ENCODE results near the gene STK35.
"Not testable (repeated sequence)": the region's sequence is repeated elsewhere in the genome, so short reads cannot be mapped to it uniquely, and the experiment has no call there.

Gene STK35

GRCh38 chr20:2169456-2170088 lies 67.9 kb downstream of the STK35 start:
- H3K27ac ChIP-seq (ENCODE audit: insufficient read depth, low read depth, low read length, poor library complexity, severe bottlenecking): no peak overlapping the region
- no peaks in the 10 kb centered on the region for H3K9me3 ChIP-seq (ENCODE audit: control insufficient read depth, low read length)
- H3K4me1 ChIP-seq (ENCODE audit: control insufficient read depth, insufficient read depth, low read length): no peaks in the 10 kb centered on the region
- no peaks in the 10 kb centered on the region for H3K27me3 ChIP-seq (ENCODE audit: control insufficient read depth, insufficient read depth, low read length, poor library complexity, severe bottlenecking)
- WGBS, 2 experiments: 94% methylated on average over 10 to 11 of the region's 12 CpGs
- no peak overlapping the region for H3K4me3 ChIP-seq (ENCODE audit: insufficient read depth, low read depth, low read length)
- H3K36me3 ChIP-seq (ENCODE audit: control insufficient read depth, insufficient read depth, low read length): no peaks in the 10 kb centered on the region

GRCh38 chr20:2170404-2170803 lies 68.8 kb downstream of the STK35 start:
- no peaks in the 10 kb centered on the region for H3K9me3 ChIP-seq (ENCODE audit: control insufficient read depth, low read length)
- WGBS, 2 experiments: 87 to 100% methylated on average over 1 to 3 of the region's 3 CpGs

GRCh38 chr20:2171266-2171790 lies 69.7 kb downstream of the STK35 start:
- H3K36me3 ChIP-seq (ENCODE audit: control insufficient read depth, insufficient read depth, low read length): no peaks in the 10 kb centered on the region
- H3K4me1 ChIP-seq (ENCODE audit: control insufficient read depth, insufficient read depth, low read length): no peaks in the 10 kb centered on the region
- no peak overlapping the region for H3K4me3 ChIP-seq (ENCODE audit: insufficient read depth, low read depth, low read length)
- WGBS, 2 experiments: 90 to 91% methylated on average over 10 of the region's 10 CpGs
- H3K27ac ChIP-seq (ENCODE audit: insufficient read depth, low read depth, low read length, poor library complexity, severe bottlenecking): no peak overlapping the region
- H3K9me3 ChIP-seq (ENCODE audit: control insufficient read depth, low read length): no peaks in the 10 kb centered on the region
- no peaks in the 10 kb centered on the region for H3K27me3 ChIP-seq (ENCODE audit: control insufficient read depth, insufficient read depth, low read length, poor library complexity, severe bottlenecking)

More at GRCh38 chr20:2170404-2170803, 68.8 kb downstream of the STK35 start:
- Histone ChIP-seq H3K4me3 (ENCODE audit: insufficient read depth, low read depth, low read length) (no peak overlapping the region), H3K4me1 (ENCODE audit: control insufficient read depth, insufficient read depth, low read length) (no peaks in the 10 kb centered on the region), H3K36me3 (ENCODE audit: control insufficient read depth, insufficient read depth, low read length) (no peaks in the 10 kb centered on the region), H3K27ac (ENCODE audit: insufficient read depth, low read depth, low read length, poor library complexity, severe bottlenecking) (no peak overlapping the region), H3K27me3 (ENCODE audit: control insufficient read depth, insufficient read depth, low read length, poor library complexity, severe bottlenecking) (no peaks in the 10 kb centered on the region)

GRCh38 chr20:2171840-2172239 lies 70.2 kb downstream of the STK35 start:
- not testable (repeated sequence) for H3K27ac ChIP-seq (ENCODE audit: insufficient read depth, low read depth, low read length, poor library complexity, severe bottlenecking); H3K27me3 ChIP-seq (ENCODE audit: control insufficient read depth, insufficient read depth, low read length, poor library complexity, severe bottlenecking); H3K9me3 ChIP-seq (ENCODE audit: control insufficient read depth, low read length); H3K4me3 ChIP-seq (ENCODE audit: insufficient read depth, low read depth, low read length); H3K4me1 ChIP-seq (ENCODE audit: control insufficient read depth, insufficient read depth, low read length); H3K36me3 ChIP-seq (ENCODE audit: control insufficient read depth, insufficient read depth, low read length)
- WGBS, 2 experiments: 90 to 96% methylated on average over 5 to 6 of the region's 6 CpGs

GRCh38 chr20:2172305-2173175 lies 70.9 kb downstream of the STK35 start:
- Histone ChIP-seq H3K4me1 (ENCODE audit: control insufficient read depth, insufficient read depth, low read length) (no peaks in the 10 kb centered on the region), H3K36me3 (ENCODE audit: control insufficient read depth, insufficient read depth, low read length) (no peaks in the 10 kb centered on the region), H3K27me3 (ENCODE audit: control insufficient read depth, insufficient read depth, low read length, poor library complexity, severe bottlenecking) (no peaks in the 10 kb centered on the region), H3K9me3 (ENCODE audit: control insufficient read depth, low read length) (no peaks in the 10 kb centered on the region), H3K4me3 (ENCODE audit: insufficient read depth, low read depth, low read length) (no peak overlapping the region), H3K27ac (ENCODE audit: insufficient read depth, low read depth, low read length, poor library complexity, severe bottlenecking) (no peak overlapping the region)
- WGBS, 2 experiments: 28 to 30% methylated on average over 15 of the region's 17 CpGs

- WGBS, 2 experiments: 73 to 78% methylated on average over 6 of the region's 6 CpGs
- H3K4me3 ChIP-seq (ENCODE audit: insufficient read depth, low read depth, low read length): no peak overlapping the region
- no peaks in the 10 kb centered on the region for H3K9me3 ChIP-seq (ENCODE audit: control insufficient read depth, low read length)
- no peaks in the 10 kb centered on the region for H3K4me1 ChIP-seq (ENCODE audit: control insufficient read depth, insufficient read depth, low read length)
- no peaks in the 10 kb centered on the region for H3K36me3 ChIP-seq (ENCODE audit: control insufficient read depth, insufficient read depth, low read length)
- H3K27ac ChIP-seq (ENCODE audit: insufficient read depth, low read depth, low read length, poor library complexity, severe bottlenecking): no peak overlapping the region
- no peaks in the 10 kb centered on the region for H3K27me3 ChIP-seq (ENCODE audit: control insufficient read depth, insufficient read depth, low read length, poor library complexity, severe bottlenecking)
Observed at GRCh38 chr20:2173186-2173585, 71.6 kb downstream of the STK35 start.

- H3K36me3 ChIP-seq (ENCODE audit: control insufficient read depth, insufficient read depth, low read length): no peaks in the 10 kb centered on the region
- 95% methylated on average over 3 of the region's 3 CpGs for WGBS, 2 experiments
- H3K4me3 ChIP-seq (ENCODE audit: insufficient read depth, low read depth, low read length): no peak overlapping the region
- H3K27me3 ChIP-seq (ENCODE audit: control insufficient read depth, insufficient read depth, low read length, poor library complexity, severe bottlenecking): no peaks in the 10 kb centered on the region
- no peak overlapping the region for H3K27ac ChIP-seq (ENCODE audit: insufficient read depth, low read depth, low read length, poor library complexity, severe bottlenecking)
- H3K9me3 ChIP-seq (ENCODE audit: control insufficient read depth, low read length): no peaks in the 10 kb centered on the region
- H3K4me1 ChIP-seq (ENCODE audit: control insufficient read depth, insufficient read depth, low read length): no peaks in the 10 kb centered on the region
Observed at GRCh38 chr20:2174067-2174466, 72.4 kb downstream of the STK35 start.

- Histone ChIP-seq H3K27me3 (ENCODE audit: control insufficient read depth, insufficient read depth, low read length, poor library complexity, severe bottlenecking) (no peaks in the 10 kb centered on the region), H3K4me3 (ENCODE audit: insufficient read depth, low read depth, low read length) (no peak overlapping the region), H3K9me3 (ENCODE audit: control insufficient read depth, low read length) (no peaks in the 10 kb centered on the region), H3K27ac (ENCODE audit: insufficient read depth, low read depth, low read length, poor library complexity, severe bottlenecking) (no peak overlapping the region), H3K4me1 (ENCODE audit: control insufficient read depth, insufficient read depth, low read length) (no peaks in the 10 kb centered on the region), H3K36me3 (ENCODE audit: control insufficient read depth, insufficient read depth, low read length) (no peaks in the 10 kb centered on the region)
- 87 to 89% methylated on average over 9 of the region's 9 CpGs for WGBS, 2 experiments
Observed at GRCh38 chr20:2176946-2177345, 75.3 kb downstream of the STK35 start.

- Histone ChIP-seq H3K9me3 (ENCODE audit: control insufficient read depth, low read length) (no peaks in the 10 kb centered on the region), H3K4me3 (ENCODE audit: insufficient read depth, low read depth, low read length) (no peak overlapping the region), H3K4me1 (ENCODE audit: control insufficient read depth, insufficient read depth, low read length) (no peaks in the 10 kb centered on the region), H3K27me3 (ENCODE audit: control insufficient read depth, insufficient read depth, low read length, poor library complexity, severe bottlenecking) (no peaks in the 10 kb centered on the region), H3K36me3 (ENCODE audit: control insufficient read depth, insufficient read depth, low read length) (no peaks in the 10 kb centered on the region), H3K27ac (ENCODE audit: insufficient read depth, low read depth, low read length, poor library complexity, severe bottlenecking) (no peak overlapping the region)
- 93 to 94% methylated on average over 17 of the region's 17 CpGs for WGBS, 2 experiments
Observed at GRCh38 chr20:2178318-2179232, 76.9 kb downstream of the STK35 start.

GRCh38 chr20:2179233-2179580 lies 77.6 kb downstream of the STK35 start:
- no peaks in the 10 kb centered on the region for H3K36me3 ChIP-seq (ENCODE audit: control insufficient read depth, insufficient read depth, low read length)
- H3K9me3 ChIP-seq (ENCODE audit: control insufficient read depth, low read length): no peaks in the 10 kb centered on the region
- H3K4me1 ChIP-seq (ENCODE audit: control insufficient read depth, insufficient read depth, low read length): no peaks in the 10 kb centered on the region
- no peaks in the 10 kb centered on the region for H3K27me3 ChIP-seq (ENCODE audit: control insufficient read depth, insufficient read depth, low read length, poor library complexity, severe bottlenecking)
- H3K27ac ChIP-seq (ENCODE audit: insufficient read depth, low read depth, low read length, poor library complexity, severe bottlenecking): no peak overlapping the region
- no peak overlapping the region for H3K4me3 ChIP-seq (ENCODE audit: insufficient read depth, low read depth, low read length)
- 87 to 89% methylated on average over 11 of the region's 11 CpGs for WGBS, 2 experiments

All from ectodermal cell (in vitro differentiated cells).